ENCODE results near the gene FNDC7.
"Not testable (repeated sequence)": the region's sequence is repeated elsewhere in the genome, so short reads cannot be mapped to it uniquely, and the experiment has no call there.

FNDC7 gene

DNA sequence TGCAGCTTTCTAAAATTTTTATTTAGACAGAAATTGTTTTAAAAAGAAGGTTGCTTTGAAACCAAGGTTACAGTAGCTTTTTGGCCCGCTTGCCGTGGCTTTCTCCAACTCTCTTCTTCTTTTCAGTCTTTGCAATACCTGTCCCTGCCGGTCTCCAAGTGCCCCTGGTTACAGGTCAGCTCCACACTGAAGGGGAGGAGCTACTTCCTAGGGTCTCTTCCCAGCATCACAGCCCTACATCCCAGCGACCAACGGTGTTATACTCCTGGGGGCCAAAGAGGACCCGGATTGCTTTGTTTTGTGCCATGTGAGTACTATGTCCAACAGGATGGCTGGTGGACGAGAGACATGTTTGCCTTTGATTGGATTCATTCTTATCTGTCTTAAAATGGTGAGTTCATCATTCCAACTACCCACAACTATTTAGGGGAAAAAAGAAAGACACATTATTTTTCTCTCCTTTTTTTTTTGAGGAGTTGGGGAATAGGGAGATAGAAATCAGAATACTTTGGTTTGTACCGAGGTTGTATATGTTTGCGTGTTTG, at the start of gene FNDC7:
Gene FNDC7, plus strand, starts transcription at position 303 of the 545 bp plus-strand sequence. Its CDS starts 26 bp downstream, at position 329.
- no peak for DNase-seq

- DNase-seq = no peak
Observed at GRCh38 chr1:108663074-108663473, 49.6 kb upstream of the FNDC7 start.

- no peak for DNase-seq
Observed at GRCh38 chr1:108664481-108664880, 48.2 kb upstream of the FNDC7 start.

DNA sequence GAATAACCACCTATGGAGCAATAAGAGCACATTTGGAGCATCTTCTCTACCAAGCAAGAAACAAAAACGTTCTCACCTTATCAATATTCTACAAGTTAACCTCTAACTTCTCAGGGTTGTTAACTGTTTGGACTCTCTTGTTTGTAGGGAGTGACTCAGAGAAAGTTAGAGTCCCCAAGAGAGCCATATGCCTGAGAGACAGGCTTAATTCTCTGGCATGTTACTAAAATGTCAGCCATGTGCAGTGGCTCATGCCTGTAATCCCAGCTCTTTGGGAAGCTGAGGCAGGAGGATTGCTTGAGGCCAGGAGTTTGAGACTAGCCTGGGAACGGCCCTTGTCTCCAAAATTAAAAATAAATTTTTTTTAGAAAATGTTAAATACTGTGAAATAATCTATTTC, 47.6 kb upstream of the FNDC7 start:
- DNase-seq = no peak

- DNase-seq = no peak
Observed at GRCh38 chr1:108665771-108666170, 46.9 kb upstream of the FNDC7 start.

- not testable (repeated sequence) for DNase-seq
Observed at GRCh38 chr1:108667422-108667821, 45.3 kb upstream of the FNDC7 start.

GRCh38 chr1:108668777-108669176, 43.9 kb upstream of the FNDC7 start:
- DNase-seq = no peak

- no peak for DNase-seq
Observed at GRCh38 chr1:108669679-108670078, 43.0 kb upstream of the FNDC7 start.

- DNase-seq = no peak
Observed at GRCh38 chr1:108670131-108670773, 42.5 kb upstream of the FNDC7 start.

GRCh38 chr1:108671143-108671542, 41.6 kb upstream of the FNDC7 start:
- no peak for DNase-seq

DNA sequence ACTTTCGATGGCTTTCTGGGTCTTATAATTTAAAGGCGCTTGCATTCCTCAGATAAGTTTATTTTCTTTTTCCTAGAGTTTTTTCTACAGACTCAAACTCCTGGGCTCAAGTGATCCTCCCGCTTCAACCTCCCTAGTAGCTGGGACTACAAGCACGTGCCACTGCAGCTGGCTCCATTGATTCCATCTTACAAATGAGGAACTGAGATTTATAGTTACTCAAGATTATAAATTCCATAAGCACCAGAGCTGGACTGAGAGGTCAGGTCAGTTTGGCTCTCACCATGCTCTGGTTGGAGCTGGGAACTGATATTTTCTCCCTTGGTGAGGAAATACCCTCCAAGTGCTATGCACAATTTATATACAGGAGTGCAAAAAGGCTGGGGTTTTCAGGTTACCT, 34.0 kb upstream of the FNDC7 start:
- DNase-seq = no peak

- no peak for DNase-seq
Observed at GRCh38 chr1:108679586-108680213, 33.0 kb upstream of the FNDC7 start.

DNA sequence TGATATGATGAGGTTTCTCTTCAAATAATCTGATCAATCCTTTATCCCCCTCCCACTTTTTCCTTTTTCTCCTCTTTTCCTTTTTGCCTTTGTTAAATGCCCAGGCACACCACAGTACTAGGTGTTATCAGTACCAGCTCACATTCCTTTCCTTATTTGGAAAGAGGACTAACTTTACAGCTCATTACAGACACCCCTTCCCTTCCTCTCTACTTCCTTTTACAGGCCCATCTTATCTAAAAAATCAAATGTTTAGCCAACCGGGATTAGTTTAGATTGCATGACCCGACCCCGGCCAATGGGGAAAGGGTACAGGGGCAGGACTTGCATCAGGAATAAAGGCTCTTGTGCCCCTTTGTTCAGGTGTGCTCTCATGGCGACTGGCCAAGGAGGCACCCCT, 31.0 kb upstream of the FNDC7 start:
- not testable (repeated sequence) for DNase-seq

- no peak for DNase-seq
Observed at GRCh38 chr1:108685529-108685928, 27.2 kb upstream of the FNDC7 start.

GRCh38 chr1:108686614-108687313, 25.9 kb upstream of the FNDC7 start:
- no peak for DNase-seq

- DNase-seq = no peak
Observed at GRCh38 chr1:108691128-108691941, 21.4 kb upstream of the FNDC7 start.

- DNase-seq = peak; percentile 94
Observed at GRCh38 chr1:108691942-108692723, 20.6 kb upstream of the FNDC7 start, which contains the start of gene PRPF38B. TSS of gene PRPF38B (plus strand) at chr1:108692310. CDS start at chr1:108692592, 282 bp downstream.

- DNase-seq = peak; percentile 55
Observed at GRCh38 chr1:108692724-108693655, 19.7 kb upstream of the FNDC7 start.

DNA sequence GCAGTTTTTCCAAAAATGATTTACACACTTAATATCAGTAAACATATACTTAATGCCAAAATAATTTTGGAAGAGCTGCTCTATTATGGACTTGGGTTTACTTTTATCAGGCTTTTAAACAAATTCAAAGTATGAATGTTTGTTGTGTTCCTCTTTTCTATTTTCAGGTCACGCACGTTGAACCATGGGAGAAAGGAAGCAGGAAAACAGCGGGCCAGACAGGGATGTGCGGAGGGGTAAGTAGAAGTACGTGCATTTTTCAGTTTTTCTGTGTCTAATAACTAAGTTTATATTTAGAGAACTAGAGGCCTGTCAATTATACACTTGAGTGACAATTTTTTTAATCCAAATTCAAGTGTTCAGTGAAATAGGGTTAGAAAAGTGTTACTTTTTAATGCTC, 17.2 kb upstream of the FNDC7 start:
- no peak for DNase-seq

GRCh38 chr1:108699375-108700332, 13.1 kb upstream of the FNDC7 start:
- DNase-seq = no peak

Data from NCI-H1105 (cell line).